Mucosa of stomach (tissue), 1 donor: ENCODE data around the gene TRAPPC14.

Experiments
- H3K27me3 ChIP-seq: one replicate; pipeline ENCODE4 v1.7.0; 2013; ENCODE audit warnings: mild to moderate bottlenecking, low read length; ENCODE audit not compliant: control insufficient read depth, insufficient read depth
- H3K36me3 ChIP-seq: one replicate; pipeline ENCODE4 v1.7.0; 2013; ENCODE audit warnings: low read length; ENCODE audit not compliant: control insufficient read depth, insufficient read depth
- H3K4me1 ChIP-seq: one replicate; pipeline ENCODE4 v1.7.0; 2013; ENCODE audit warnings: mild to moderate bottlenecking, low read length; ENCODE audit not compliant: control insufficient read depth, insufficient read depth
- H3K4me3 ChIP-seq: one replicate; pipeline ENCODE4 v1.7.0; 2013; ENCODE audit warnings: low read length
- H3K9ac ChIP-seq: one replicate; pipeline ENCODE4 v1.7.0; 2013; ENCODE audit warnings: mild to moderate bottlenecking, low read length, moderate library complexity
- H3K9me3 ChIP-seq: one replicate; pipeline ENCODE4 v1.7.0; 2013; ENCODE audit warnings: mild to moderate bottlenecking, low read length, moderate library complexity; ENCODE audit not compliant: control insufficient read depth
- donor health status: Pancreatic carcinoma.

The TRAPPC14 gene

GRCh38 chr7:100157069-100157333, 1.5 kb downstream of the TRAPPC14 start:
- no peaks in the 10 kb centered on the region for H3K27me3 ChIP-seq
- peak overlapping the region; percentile 86 for H3K9ac ChIP-seq
- H3K4me3 ChIP-seq, result no peak overlapping the region
- H3K36me3 ChIP-seq, result peaks cover 5% of the 10 kb centered on the region
- peaks cover 50% of the 10 kb centered on the region for H3K4me1 ChIP-seq
- H3K9me3 ChIP-seq, result no peaks in the 10 kb centered on the region

- peaks cover 5% of the 10 kb centered on the region for H3K36me3 ChIP-seq
- H3K9me3 ChIP-seq, result no peaks in the 10 kb centered on the region
- H3K9ac ChIP-seq, result no peak overlapping the region
- H3K4me1 ChIP-seq, result peaks cover 50% of the 10 kb centered on the region
- H3K4me3 ChIP-seq, result no peak overlapping the region
- H3K27me3 ChIP-seq, result no peaks in the 10 kb centered on the region
Measured at GRCh38 chr7:100156331-100157068, 2.0 kb downstream of the TRAPPC14 start.

GRCh38 chr7:100155553-100156317, 2.8 kb downstream of the TRAPPC14 start:
- Histone ChIP-seq H3K4me1 (peaks cover 50% of the 10 kb centered on the region), H3K9ac (no peak overlapping the region), H3K4me3 (no peak overlapping the region), H3K27me3 (no peaks in the 10 kb centered on the region), H3K36me3 (peaks cover 5% of the 10 kb centered on the region), H3K9me3 (no peaks in the 10 kb centered on the region)

- peaks cover 5% of the 10 kb centered on the region for H3K36me3 ChIP-seq
Measured at GRCh38 chr7:100154651-100155491, 3.7 kb downstream of the TRAPPC14 start.

GRCh38 chr7:100153708-100154535, 4.6 kb downstream of the TRAPPC14 start:
- H3K4me3 ChIP-seq, result no peak overlapping the region
- H3K9ac ChIP-seq, result no peak overlapping the region
- H3K36me3 ChIP-seq, result peaks cover 5% of the 10 kb centered on the region
- H3K27me3 ChIP-seq, result no peaks in the 10 kb centered on the region
- H3K4me1 ChIP-seq, result peaks cover 55% of the 10 kb centered on the region
- H3K9me3 ChIP-seq, result no peaks in the 10 kb centered on the region

More at GRCh38 chr7:100154651-100155491, 3.7 kb downstream of the TRAPPC14 start:
- Histone ChIP-seq H3K4me3 (no peak overlapping the region), H3K9ac (no peak overlapping the region), H3K27me3 (no peaks in the 10 kb centered on the region), H3K9me3 (no peaks in the 10 kb centered on the region), H3K4me1 (peaks cover 51% of the 10 kb centered on the region)

DNA sequence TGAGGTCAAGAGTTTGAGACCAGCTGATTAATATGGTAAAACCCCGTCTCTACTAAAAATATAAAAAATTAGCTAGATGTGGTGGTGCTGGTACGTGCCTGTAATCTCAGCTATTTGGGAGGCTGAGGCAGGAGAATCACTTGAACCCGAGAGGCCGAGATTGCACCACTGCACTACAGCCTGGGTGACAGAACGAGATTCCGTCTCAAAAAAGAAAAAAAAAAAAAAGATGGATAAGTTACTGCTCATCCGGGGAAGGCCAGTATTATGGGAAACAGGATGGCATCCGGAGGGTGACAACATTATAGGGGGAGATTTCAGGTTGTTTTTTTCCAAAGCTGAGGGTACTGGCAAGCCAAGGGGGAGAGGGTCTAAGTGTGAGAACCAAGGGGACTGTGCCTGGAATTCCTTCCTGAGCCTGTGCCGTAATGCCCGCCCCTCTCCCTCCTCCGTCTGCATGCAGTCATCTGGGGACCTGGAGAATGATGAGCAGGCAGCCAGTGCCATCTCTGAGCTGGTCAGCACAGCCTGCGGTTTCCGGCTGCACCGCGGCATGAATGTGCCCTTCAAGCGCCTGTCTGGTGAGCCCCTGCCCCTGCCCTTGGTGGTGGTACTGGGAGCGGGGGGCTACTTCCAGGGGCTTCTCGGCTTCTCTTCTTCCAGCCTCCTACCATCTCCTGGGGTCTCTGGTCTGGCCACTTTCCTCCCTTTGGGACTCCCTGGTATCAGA, 5.4 kb downstream of the TRAPPC14 start:
- Histone ChIP-seq H3K27me3 (no peaks in the 10 kb centered on the region), H3K36me3 (peaks cover 5% of the 10 kb centered on the region), H3K9me3 (no peaks in the 10 kb centered on the region), H3K4me1 (peaks cover 55% of the 10 kb centered on the region), H3K9ac (no peak overlapping the region), H3K4me3 (no peak overlapping the region)

- H3K9ac ChIP-seq, result no peak overlapping the region
- H3K36me3 ChIP-seq, result peaks cover 5% of the 10 kb centered on the region
- H3K4me3 ChIP-seq, result no peak overlapping the region
- H3K4me1 ChIP-seq, result peaks cover 52% of the 10 kb centered on the region
- no peaks in the 10 kb centered on the region for H3K9me3 ChIP-seq
- H3K27me3 ChIP-seq, result no peaks in the 10 kb centered on the region
Measured at GRCh38 chr7:100152404-100152803, 6.1 kb downstream of the TRAPPC14 start.

DNA sequence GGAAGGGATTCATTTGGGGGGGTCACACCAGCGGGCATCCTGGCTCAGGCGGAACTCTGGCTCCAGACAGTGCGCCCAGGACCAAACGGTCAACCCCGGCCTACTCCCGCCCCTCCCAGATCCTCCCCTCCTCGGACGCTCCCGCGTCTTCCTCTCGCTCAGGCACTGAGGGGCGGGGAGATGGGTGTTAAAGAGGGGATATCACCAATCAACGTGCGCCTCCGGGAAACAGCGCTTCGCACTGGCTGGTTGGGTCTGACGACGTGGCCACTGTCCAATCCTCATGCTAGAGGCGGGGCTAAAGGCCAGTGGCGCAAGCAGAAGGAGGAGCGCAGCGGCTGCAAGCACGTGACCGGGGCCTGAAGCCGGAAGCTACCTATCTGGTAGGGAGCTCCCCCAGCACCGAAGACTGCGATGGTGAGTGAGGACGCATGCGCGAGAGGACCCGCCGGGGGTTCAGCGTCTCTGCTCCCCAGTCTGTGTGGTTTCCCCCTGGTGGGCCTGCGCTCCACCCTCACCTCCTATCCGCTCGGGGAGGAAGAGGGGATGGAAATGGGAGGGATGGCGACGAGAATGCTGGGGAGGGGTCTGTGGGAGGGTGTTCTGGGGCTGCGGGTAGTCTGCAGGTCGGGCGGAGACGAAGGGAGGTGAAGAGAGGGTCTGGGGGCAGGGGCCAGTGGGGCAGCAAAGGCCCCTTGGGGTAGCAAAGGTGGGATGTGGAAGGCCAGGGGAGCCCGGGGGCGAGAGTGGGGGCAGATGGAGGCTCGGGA, 9.8 kb downstream of the TRAPPC14 start, which contains the start of gene LAMTOR4:
Gene LAMTOR4 (plus strand): TSS at position 360 of the 770 bp plus-strand sequence. CDS start 55 bp downstream, at position 415.
- Histone ChIP-seq H3K27me3 (no peaks in the 10 kb centered on the region), H3K4me1 (peaks cover 20% of the 10 kb centered on the region), H3K9ac (peak within 1 kb of the TSS; percentile 81), H3K4me3 (peak within 1 kb of the TSS; percentile 45), H3K36me3 (no peaks in the 10 kb centered on the region), H3K9me3 (no peaks in the 10 kb centered on the region)

DNA sequence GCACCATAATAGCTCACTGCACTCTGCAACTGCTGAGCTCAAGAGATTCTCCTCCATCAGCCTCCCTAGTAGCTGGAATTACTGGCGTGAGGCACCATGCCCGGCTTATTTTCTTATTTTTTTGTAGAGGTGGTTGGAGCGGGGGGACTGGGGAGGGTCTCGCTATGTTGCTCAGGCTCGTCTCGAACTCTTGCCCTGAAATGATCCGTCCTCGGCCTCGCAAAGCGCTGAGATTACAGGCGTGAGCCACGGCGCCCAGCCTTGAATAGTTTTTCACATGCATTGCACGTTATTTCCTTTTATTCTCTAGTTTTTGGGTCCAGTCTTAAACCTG, 10.3 kb downstream of the TRAPPC14 start:
- H3K27me3 ChIP-seq, result no peaks in the 10 kb centered on the region
- peaks cover 15% of the 10 kb centered on the region for H3K4me1 ChIP-seq
- no peaks in the 10 kb centered on the region for H3K36me3 ChIP-seq
- no peaks in the 10 kb centered on the region for H3K9me3 ChIP-seq
- peak overlapping the region; percentile 65 for H3K9ac ChIP-seq
- H3K4me3 ChIP-seq, result peak overlapping the region; percentile 45

DNA sequence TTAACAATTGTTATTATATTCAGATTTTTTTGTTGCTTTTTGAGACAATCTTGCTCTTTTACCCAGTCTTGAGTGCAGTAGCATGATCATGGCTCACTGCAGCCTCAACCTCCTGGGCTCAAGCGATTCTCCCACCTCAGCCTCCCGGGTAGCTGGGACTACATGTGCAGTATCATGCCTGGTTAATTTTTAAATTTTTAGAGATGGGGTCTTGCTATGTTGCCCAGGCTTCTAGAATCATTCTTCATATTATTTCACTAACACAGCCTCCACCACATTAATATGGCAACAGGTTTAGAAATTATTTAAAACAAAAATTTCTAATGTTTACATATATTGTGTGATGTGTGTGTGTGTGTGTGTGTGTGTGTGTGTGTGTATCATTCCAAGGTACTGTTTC, 11.2 kb downstream of the TRAPPC14 start:
- no peaks in the 10 kb centered on the region for H3K9me3 ChIP-seq
- peaks cover 17% of the 10 kb centered on the region for H3K4me1 ChIP-seq
- no peaks in the 10 kb centered on the region for H3K27me3 ChIP-seq
- no peak overlapping the region for H3K9ac ChIP-seq
- H3K36me3 ChIP-seq, result no peaks in the 10 kb centered on the region
- H3K4me3 ChIP-seq, result no peak overlapping the region
